Endothelial cell (in vitro differentiated cells): Measurements from ENCODE around the gene NPC1L1. TPM values are rescaled to one million over a fixed set of nuclear protein-coding genes. Genes with fewer than 3 reads are reported as not detected.

Experiments used
- DNase-seq: peaks from one replicate; pipeline ENCODE4 v3.0.0; 2021; ENCODE audit warnings: low spot score
- H3K27ac Mint-ChIP-seq: one replicate; pipeline ENCODE4 v1.8.0; 2021; ENCODE audit warnings: mixed read lengths, inconsistent platforms; ENCODE audit not compliant: unreplicated experiment
- H3K27me3 Mint-ChIP-seq: one replicate; pipeline ENCODE4 v1.8.0; 2021; ENCODE audit warnings: mild to moderate bottlenecking, moderate library complexity, mixed read lengths, inconsistent platforms; ENCODE audit not compliant: unreplicated experiment
- H3K36me3 Mint-ChIP-seq: one replicate; pipeline ENCODE4 v1.8.0; 2021; ENCODE audit warnings: mild to moderate bottlenecking, low read depth, mixed read lengths, inconsistent platforms; ENCODE audit not compliant: unreplicated experiment
- H3K4me1 Mint-ChIP-seq: one replicate; pipeline ENCODE4 v1.8.0; 2021; ENCODE audit warnings: mild to moderate bottlenecking, mixed read lengths, inconsistent platforms; ENCODE audit not compliant: unreplicated experiment
- H3K4me3 Mint-ChIP-seq: one replicate; pipeline ENCODE4 v1.8.0; 2021; ENCODE audit warnings: mild to moderate bottlenecking, mixed read lengths, inconsistent platforms; ENCODE audit not compliant: unreplicated experiment
- H3K9me3 Mint-ChIP-seq: one replicate; pipeline ENCODE4 v1.8.0; 2021; ENCODE audit warnings: mixed read lengths, inconsistent platforms; ENCODE audit not compliant: unreplicated experiment
- total RNA-seq: library from RNA; stranded (reverse); fragmentation: NEBNext Ultra II Directional; extraction: Animal tissue kit (Norgen Biotek cat#: 25700); gene quantifications from one replicate; pipeline ENCODE4 v1.2.1, GENCODE V29; 2021; ENCODE audit not compliant: unreplicated experiment
- TF ChIP-seq, protein P1 (sequence below): fragments of 200-600 bp; sonication (generic); IDR thresholded peaks from one replicate; pipeline ENCODE4 v1.5.0; 2021; ENCODE audit warnings: antibody characterized with exemption; ENCODE audit not compliant: unreplicated experiment

The NPC1L1 gene
- total RNA-seq, 1 donor from 2014 or later: not detected

DNA sequence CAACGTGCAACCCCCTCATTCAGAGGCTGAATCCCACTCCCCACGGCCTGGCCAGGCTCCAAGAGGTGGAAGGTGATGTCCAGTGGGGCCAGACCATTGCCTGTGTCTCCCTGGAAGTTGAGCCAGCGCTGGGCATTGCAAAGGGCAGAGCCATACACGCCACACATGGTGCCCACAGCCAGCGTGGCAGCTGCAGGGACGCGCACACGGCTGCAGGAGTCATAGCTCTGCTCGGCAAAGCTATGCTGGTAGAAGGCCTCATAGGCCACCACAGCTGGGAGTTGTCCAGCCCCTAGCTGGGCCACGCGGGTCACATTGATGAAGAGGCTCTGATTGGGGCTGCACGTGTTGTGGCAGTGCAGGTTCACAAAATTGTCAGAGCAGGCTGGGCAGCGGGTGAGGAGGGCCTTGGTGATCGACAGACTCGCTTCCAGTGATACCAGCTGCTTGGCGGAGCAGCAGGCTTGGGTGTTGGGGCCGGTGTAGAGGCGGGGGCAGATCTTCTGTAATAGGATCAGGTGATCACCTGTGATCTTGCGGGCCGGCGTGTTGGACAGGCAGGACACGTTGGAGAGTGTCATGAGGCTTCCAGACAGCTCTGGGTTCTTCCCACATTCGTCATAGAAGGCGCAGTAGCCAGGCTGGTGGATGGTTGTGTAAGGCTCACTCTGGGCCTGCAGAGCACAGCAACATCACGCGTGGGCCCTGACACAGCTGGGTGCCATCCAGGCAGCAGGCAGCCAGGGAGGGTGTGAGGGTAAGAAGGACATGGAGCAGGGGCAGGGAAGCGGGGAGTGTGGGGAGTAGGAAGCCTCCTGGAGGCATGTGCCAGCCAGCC, 1.2 kb downstream of the NPC1L1 start:
- Mint-ChIP-seq H3K9me3 (no peaks in the 10 kb centered on the region), H3K27ac (peak overlapping the region; percentile 13), H3K27me3 (peaks cover 13% of the 10 kb centered on the region), H3K4me3 (no peak overlapping the region), H3K4me1 (no peaks in the 10 kb centered on the region), H3K36me3 (no peaks in the 10 kb centered on the region)
- no peak for DNase-seq
- TF ChIP-seq, protein P1, sequence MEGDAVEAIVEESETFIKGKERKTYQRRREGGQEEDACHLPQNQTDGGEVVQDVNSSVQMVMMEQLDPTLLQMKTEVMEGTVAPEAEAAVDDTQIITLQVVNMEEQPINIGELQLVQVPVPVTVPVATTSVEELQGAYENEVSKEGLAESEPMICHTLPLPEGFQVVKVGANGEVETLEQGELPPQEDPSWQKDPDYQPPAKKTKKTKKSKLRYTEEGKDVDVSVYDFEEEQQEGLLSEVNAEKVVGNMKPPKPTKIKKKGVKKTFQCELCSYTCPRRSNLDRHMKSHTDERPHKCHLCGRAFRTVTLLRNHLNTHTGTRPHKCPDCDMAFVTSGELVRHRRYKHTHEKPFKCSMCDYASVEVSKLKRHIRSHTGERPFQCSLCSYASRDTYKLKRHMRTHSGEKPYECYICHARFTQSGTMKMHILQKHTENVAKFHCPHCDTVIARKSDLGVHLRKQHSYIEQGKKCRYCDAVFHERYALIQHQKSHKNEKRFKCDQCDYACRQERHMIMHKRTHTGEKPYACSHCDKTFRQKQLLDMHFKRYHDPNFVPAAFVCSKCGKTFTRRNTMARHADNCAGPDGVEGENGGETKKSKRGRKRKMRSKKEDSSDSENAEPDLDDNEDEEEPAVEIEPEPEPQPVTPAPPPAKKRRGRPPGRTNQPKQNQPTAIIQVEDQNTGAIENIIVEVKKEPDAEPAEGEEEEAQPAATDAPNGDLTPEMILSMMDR: no peak

DNA sequence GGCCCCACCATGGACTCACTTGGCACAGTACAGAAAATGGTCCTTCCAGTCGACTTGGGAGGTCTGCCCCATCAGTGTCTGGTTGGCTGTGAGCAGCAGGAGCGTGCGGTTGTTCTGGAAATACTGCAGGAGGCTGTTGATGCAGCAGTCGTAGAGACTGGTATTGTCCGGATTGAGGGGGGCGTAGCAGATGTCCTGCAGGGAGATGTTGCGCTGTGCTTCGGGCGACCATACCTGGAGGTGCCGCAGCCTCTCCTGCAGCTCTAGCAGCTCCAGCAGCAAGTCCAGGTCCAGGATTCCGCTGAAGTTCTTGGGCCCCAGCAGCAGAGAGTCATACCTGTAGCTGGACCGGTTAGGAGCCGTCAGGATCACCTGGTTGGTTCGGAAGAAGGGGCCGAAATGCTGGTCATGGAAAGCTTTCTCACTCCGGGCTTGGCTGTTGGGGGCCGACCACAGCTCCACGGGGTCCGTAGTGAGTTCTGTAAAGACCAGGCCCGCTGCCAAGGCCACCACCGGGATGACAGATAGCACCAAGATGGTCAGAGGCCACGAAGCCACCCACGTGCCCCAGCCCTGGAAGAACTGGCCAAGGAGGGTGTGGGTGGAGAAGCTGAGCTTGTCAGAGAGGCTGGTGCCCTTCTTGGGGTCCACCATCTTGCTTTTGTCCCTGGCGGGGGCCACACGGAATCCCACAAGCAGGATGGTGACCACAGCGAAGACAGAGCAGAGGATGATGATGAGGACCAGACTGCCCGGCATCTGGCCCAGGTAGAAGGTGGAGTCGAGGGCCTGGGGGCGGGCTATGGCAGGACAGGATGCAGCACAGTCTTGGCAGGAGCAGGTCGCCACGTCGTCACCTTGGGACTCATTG, 2.1 kb downstream of the NPC1L1 start:
- no peak for DNase-seq
- no peaks in the 10 kb centered on the region for H3K4me1 Mint-ChIP-seq
- H3K27ac Mint-ChIP-seq: no peak overlapping the region
- TF ChIP-seq, protein P1: no peak
- H3K9me3 Mint-ChIP-seq: no peaks in the 10 kb centered on the region
- peaks cover 13% of the 10 kb centered on the region for H3K27me3 Mint-ChIP-seq
- no peak overlapping the region for H3K4me3 Mint-ChIP-seq
- H3K36me3 Mint-ChIP-seq: no peaks in the 10 kb centered on the region

DNA sequence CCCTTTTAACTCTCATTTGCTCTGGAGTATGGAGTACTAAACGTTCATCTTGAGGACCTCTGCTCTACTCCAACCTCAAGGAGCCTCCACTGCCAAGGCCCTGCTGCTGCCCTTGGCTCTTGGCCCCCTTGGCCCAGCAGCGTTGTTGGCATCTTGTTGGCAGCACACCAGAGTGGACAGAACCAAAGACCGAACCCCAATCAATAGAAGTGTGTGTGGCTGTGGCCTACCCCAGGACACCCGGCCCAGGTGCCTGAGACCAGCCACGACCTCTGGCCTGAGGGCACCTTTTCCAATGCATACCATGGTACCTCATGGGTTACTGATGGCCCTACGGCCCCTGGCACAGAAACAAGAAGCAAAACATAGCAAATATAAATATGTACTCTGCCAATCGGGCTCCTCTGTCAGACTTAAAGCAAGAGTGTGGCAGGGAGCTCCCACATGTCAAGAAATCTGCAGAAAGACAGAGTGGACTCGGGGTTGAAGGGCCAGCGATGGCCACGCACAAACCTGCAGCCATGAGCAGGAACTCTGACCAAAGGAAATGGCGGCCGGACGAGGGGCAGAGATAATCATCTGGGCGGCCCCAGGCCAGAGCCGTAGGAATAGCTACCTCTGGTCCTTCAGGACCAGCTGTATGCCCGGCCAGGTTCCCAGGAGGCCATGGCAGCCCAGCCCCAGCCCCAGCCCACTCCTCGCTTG, 2.9 kb downstream of the NPC1L1 start:
- Mint-ChIP-seq H3K36me3 (no peaks in the 10 kb centered on the region), H3K27me3 (peaks cover 13% of the 10 kb centered on the region), H3K4me1 (no peaks in the 10 kb centered on the region), H3K9me3 (no peaks in the 10 kb centered on the region), H3K4me3 (no peak overlapping the region), H3K27ac (no peak overlapping the region)
- TF ChIP-seq, protein P1: no peak
- no peak for DNase-seq

DNA sequence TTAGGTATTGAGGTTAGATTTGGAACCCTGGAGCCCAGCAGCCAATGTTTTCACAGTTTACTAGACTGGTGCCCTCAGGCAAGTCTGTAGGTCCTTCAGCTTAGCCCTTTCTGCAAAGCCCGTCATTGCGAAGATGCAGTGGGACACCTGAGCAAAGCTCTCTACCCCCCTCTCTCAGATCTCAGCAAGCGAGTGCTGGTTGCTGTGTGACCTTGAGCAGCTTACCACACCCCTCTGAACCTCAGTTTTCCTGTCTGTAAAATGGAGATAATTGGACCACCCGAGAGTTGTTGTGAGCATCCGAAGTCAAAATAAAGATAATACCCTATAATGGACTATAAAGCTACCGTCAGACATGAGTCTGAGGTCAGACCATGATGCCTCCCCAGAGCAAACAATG, 3.7 kb downstream of the NPC1L1 start:
- DNase-seq: no peak
- H3K36me3 Mint-ChIP-seq: no peaks in the 10 kb centered on the region
- TF ChIP-seq, protein P1: no peak
- no peak overlapping the region for H3K27ac Mint-ChIP-seq
- no peak overlapping the region for H3K4me3 Mint-ChIP-seq
- H3K4me1 Mint-ChIP-seq: no peaks in the 10 kb centered on the region
- H3K9me3 Mint-ChIP-seq: no peaks in the 10 kb centered on the region
- peaks cover 11% of the 10 kb centered on the region for H3K27me3 Mint-ChIP-seq
